Activated T-helper 1 cell treated with Interleukin-2 at 50 U/mL for 16 hours (primary cell): Measurements from ENCODE around the gene TC2N.
"Not testable (repeated sequence)": the region's sequence is repeated elsewhere in the genome, so short reads cannot be mapped to it uniquely, and the experiment has no call there.

Experiments used
- DNase-seq: peaks from one replicate; pipeline ENCODE4 v3.0.0-alpha.2; 2020; ENCODE audit warnings: low read depth

The TC2N gene

GRCh38 chr14:91834571-91834970 lies 32.8 kb downstream of the TC2N start:
- DNase-seq, result no peak

- DNase-seq, result no peak
Measured at GRCh38 chr14:91831337-91831736, 36.0 kb downstream of the TC2N start.

- DNase-seq, result no peak
Measured at GRCh38 chr14:91830777-91831176, 36.6 kb downstream of the TC2N start.

GRCh38 chr14:91829511-91829910 lies 37.8 kb downstream of the TC2N start:
- DNase-seq, result no peak

GRCh38 chr14:91827746-91828145 lies 39.6 kb downstream of the TC2N start:
- no peak for DNase-seq

- no peak for DNase-seq
Measured at GRCh38 chr14:91817566-91818325, 49.6 kb downstream of the TC2N start.

GRCh38 chr14:91814317-91814716 lies 53.0 kb downstream of the TC2N start:
- no peak for DNase-seq

GRCh38 chr14:91810699-91811098 lies 56.6 kb downstream of the TC2N start:
- DNase-seq, result no peak

GRCh38 chr14:91806716-91807115 lies 60.6 kb downstream of the TC2N start:
- DNase-seq, result no peak

- DNase-seq, result not testable (repeated sequence)
Measured at GRCh38 chr14:91806094-91806493, 61.2 kb downstream of the TC2N start.

- no peak for DNase-seq
Measured at GRCh38 chr14:91805659-91806058, 61.7 kb downstream of the TC2N start.

- no peak for DNase-seq
Measured at GRCh38 chr14:91801358-91801757, 66.0 kb downstream of the TC2N start.

GRCh38 chr14:91796617-91797347 lies 70.6 kb downstream of the TC2N start:
- no peak for DNase-seq

GRCh38 chr14:91793704-91794103 lies 73.6 kb downstream of the TC2N start:
- DNase-seq, result no peak

- DNase-seq, result no peak
Measured at GRCh38 chr14:91786188-91786587, 81.1 kb downstream of the TC2N start.

GRCh38 chr14:91780452-91780851 lies 86.9 kb downstream of the TC2N start:
- DNase-seq, result no peak

GRCh38 chr14:91778217-91778616 lies 89.1 kb downstream of the TC2N start:
- DNase-seq, result no peak

- DNase-seq, result no peak
Measured at GRCh38 chr14:91774140-91775096, 92.9 kb downstream of the TC2N start.

- DNase-seq, result no peak
Measured at GRCh38 chr14:91770185-91770584, 97.2 kb downstream of the TC2N start.

- DNase-seq, result no peak
Measured at GRCh38 chr14:91755570-91756295, 111.6 kb downstream of the TC2N start.

- DNase-seq, result no peak
Measured at GRCh38 chr14:91754819-91755218, 112.5 kb downstream of the TC2N start.

GRCh38 chr14:91754185-91754584 lies 113.2 kb downstream of the TC2N start:
- DNase-seq, result no peak
